D721Med (cell line): ENCODE data around the gene WIPF2.

Experiments
- DNase-seq: peaks from one replicate; pipeline ENCODE4 v3.0.0; 2011; ENCODE audit warnings: low spot score; ENCODE audit not compliant: insufficient read length
- FAIRE-seq: peaks from 2 replicates; lab custom pipeline; 2011; peaks lifted over from hg19 to GRCh38; lab: Jason Lieb, UNC
- TF ChIP-seq, protein P1 (sequence below): IDR thresholded peaks from 2 replicates; pipeline ENCODE4 v1.5.1; 2012; ENCODE audit warnings: mild to moderate bottlenecking, control low read depth; ENCODE audit not compliant: insufficient read depth; ENCODE audit errors: missing control alignments

WIPF2 gene

DNA sequence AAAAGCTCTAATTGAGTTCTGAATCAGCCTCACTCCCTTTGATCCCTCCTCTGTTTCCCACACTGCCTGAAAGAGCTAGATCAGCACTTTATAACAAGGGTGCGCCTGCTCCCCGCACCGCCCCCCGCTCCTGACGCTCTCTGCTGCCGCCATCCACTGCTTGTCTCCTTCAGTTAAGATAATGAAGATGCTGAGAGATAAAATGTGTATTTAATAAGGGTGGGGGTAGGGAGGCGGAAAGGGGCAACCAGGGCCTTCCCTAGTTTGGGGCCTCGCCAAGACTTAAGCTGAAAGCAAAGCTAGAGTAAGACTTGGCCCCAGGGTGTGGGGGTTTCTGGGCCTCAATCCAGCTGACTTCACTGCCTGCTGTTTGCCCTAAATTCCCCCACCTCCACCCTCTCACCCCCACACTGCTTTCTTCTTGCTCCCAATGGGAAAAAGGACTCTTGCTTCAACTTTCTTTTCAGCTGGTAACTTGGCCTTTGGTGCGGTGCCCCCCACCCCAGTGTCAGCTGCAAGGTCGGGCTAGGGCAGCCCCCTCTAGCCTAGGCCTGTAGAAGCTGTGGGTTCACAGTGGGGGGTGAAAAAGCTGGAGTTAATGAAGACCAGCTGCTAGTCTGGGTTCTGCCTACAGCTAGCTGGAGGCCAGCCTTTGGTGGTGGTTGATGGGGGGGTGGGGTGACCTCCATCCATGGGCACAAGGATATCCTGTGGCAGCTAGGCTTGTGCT, 88.1 kb downstream of the WIPF2 start:
- FAIRE-seq (no peak), DNase-seq (no peak)

DNA sequence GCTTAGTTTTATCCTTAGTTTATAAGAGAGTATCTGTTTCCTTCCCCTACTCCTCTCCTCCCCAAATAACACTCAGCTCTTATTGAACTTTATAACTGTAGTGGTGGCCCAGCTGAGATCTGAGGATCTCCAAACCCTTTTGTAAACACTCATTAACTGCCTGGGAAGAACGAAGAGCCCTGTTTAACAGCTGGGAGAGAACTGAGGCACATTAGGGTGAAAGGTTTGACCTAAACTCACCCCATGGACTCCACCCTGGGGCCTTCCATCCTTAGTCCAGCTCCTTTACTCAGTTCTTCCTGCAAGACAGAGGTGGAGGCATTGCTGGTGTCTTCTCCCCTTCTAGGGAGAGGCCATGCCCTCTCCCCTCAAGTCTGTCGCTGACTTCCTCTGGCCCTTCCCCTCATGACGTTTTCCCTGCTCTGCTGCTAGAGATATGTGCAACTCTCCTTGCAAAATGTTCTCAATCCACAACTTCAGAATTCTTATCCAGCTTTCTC, 88.7 kb downstream of the WIPF2 start:
- DNase-seq, result no peak
- TF ChIP-seq, protein P1, sequence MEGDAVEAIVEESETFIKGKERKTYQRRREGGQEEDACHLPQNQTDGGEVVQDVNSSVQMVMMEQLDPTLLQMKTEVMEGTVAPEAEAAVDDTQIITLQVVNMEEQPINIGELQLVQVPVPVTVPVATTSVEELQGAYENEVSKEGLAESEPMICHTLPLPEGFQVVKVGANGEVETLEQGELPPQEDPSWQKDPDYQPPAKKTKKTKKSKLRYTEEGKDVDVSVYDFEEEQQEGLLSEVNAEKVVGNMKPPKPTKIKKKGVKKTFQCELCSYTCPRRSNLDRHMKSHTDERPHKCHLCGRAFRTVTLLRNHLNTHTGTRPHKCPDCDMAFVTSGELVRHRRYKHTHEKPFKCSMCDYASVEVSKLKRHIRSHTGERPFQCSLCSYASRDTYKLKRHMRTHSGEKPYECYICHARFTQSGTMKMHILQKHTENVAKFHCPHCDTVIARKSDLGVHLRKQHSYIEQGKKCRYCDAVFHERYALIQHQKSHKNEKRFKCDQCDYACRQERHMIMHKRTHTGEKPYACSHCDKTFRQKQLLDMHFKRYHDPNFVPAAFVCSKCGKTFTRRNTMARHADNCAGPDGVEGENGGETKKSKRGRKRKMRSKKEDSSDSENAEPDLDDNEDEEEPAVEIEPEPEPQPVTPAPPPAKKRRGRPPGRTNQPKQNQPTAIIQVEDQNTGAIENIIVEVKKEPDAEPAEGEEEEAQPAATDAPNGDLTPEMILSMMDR, result no peak

More for the DNA sequence above, 88.1 kb downstream of the WIPF2 start:
- TF ChIP-seq, protein P1, result no peak

DNA sequence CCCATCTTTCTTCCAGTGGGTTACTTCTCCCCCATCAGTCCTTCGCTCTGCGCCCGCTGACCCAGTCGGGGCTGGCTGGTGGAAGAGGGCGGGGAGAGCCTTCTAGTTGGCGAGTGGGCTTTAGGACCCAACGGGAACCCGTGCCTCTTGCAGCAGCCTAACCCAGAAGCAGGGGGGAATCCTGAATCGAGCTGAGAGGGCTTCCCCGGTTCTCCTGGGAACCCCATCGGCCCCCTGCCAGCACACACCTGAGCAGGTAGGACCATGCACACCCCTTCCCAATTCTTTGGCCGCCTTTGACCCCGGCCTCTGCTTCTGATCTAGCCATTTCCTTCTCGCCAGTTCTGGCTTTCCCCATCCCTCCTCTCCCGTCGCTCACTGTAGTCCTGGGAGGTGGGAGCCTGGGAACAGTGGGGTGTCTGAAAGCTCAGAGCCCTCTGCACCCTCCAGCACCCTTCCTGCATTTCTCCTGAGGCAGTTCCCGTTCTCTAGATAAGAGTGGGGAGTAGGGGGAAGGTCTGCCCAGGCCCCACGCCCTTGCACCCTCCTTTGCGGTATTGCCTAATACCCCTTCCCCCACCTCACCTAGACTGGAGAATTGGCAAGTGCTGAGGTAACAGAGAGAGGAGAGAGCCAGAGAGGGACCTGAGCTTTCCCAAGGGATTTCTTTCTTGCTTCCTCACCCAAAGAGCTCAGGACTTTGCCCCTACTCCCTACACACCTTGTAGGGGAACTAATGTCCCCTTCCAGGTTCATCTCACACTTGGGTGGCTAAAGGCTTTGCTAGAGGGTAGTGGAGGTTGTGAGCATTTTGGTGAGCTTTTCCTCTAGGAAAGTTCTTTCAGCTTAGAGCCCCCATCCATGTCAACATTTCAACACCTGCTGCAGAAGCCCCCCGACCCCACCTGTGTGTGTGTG, 90.2 kb downstream of the WIPF2 start, which contains the start of gene RARA:
Gene RARA, plus strand, starts transcription at position 150 of the 918 bp plus-strand sequence. CDS start 22,039 bp downstream, outside the sequence.
- TF ChIP-seq, protein P1, result no peak
- no peak for DNase-seq
- FAIRE-seq, result no peak

More for the DNA sequence above, 88.7 kb downstream of the WIPF2 start:
- no peak for FAIRE-seq

DNA sequence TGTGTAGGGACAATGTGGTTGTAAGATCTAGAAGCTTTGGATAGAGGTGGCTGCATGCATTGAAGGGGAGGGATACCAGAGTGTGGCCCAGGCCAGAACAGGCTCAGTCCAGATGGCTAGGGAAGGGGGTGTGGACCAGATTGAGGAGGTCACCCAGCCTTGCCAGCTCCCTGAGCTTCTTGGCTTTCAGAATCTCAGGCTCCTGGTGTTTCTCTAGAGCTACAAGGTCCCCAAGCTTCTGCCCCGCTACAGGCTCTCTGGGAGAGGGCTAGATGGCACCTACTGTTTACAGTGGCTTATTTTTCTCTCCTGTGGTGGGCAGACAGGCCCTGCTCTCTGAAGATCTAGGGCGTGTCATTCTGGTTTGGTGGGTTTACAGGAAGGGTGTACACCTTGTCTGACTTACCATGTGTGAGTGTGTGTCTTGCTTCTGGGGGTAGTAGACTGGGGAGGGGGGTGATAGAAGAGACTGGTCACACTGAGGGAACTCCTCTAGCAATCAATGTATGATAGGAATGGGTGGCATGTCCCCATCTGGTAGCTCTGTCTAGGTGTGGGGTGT, 90.9 kb downstream of the WIPF2 start:
- FAIRE-seq, result no peak
- TF ChIP-seq, protein P1, result no peak

DNA sequence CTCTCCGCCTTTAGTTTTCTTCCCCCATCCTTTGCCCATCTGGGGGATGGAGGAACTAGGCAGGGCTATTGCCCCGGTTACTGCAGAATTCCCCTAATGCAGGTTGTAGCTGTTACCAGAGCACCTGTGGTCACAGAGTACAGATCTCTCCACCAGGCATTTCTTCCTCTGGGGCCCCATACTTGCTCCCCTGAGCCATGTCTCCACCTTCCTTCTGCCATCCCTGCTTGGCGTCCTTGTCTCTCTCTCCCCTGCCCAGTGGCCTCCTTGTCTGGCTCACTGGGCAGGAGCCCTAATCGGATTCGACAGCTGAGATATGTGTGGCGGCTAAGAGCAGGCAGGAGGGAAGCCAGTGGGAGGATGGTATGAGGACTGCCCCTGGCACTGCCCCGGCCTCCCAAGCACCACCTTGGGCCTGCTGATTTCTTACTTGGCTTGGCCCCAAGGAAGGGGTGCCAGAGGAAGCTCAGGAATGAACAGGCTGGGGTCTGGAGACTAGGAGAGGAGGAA, 91.8 kb downstream of the WIPF2 start:
- TF ChIP-seq, protein P1, result no peak
- DNase-seq (no peak), FAIRE-seq (no peak)

More for the DNA sequence above, 90.9 kb downstream of the WIPF2 start:
- DNase-seq, result no peak

DNA sequence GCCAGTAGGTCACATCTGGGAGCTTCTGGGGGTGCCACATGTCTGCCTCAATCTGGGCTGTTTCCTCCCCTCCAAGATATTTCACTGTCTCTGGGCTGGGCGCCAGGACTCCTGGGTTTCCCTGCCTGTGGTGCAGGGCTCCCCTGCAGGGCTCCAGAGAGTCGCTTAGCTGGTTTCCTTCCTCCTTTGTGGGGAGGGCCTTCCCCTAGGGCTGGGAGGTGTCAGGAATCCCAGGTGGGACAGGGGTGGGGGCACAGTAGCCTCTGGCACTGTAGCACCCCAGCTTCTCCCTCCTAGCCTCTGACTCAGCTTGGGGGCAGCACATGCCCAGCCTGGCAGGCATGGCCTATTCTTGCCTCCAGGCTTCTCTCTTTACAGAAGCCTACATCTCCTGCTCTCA, 92.5 kb downstream of the WIPF2 start:
- FAIRE-seq (no peak), DNase-seq (no peak)

More for the DNA sequence above, 92.5 kb downstream of the WIPF2 start:
- TF ChIP-seq, protein P1, result no peak
